Activated naive CD4-positive, alpha-beta T cell treated with Interleukin-2 at 50 U/mL for 16 hours (primary cell): ENCODE results near the gene SIGLEC10.

Experiments used
- DNase-seq: peaks from one replicate; pipeline ENCODE4 v3.0.0-alpha.2; 2020

The SIGLEC10 gene

GRCh38 chr19:51391073-51391611 lies 26.3 kb downstream of the SIGLEC10 start:
- DNase-seq, result no peak

- DNase-seq, result no peak
These were observed 28.3 kb downstream of the SIGLEC10 start for GRCh38 chr19:51389143-51389542.

GRCh38 chr19:51387924-51388389 lies 29.5 kb downstream of the SIGLEC10 start, which contains the start of gene LIM2:
LIM2 (minus strand) TSS chr19:51387974; CDS start chr19:51387443, 531 bp downstream.
- DNase-seq, result no peak

- no peak for DNase-seq
These were observed 30.4 kb downstream of the SIGLEC10 start for GRCh38 chr19:51386882-51387520.

DNA sequence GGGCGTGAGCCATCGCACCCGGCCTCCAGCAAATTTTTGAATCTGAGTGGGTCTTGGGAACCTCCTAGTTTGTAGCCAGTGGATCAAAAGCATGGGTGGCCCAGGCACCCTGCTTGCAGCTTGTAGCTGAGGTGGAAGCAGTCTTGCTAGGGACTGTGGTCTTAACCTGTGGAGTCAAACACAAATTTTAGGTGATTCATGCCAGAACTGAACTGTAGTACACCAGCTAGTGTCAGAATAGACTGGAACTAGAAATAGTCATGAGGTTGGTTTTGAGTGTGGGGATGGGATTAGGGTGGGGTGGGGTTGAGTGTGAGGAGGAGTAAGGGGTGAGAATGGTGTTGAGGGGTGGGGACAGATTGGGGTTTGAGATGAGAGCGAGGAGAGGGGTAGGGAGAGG lies 35.4 kb downstream of the SIGLEC10 start:
- no peak for DNase-seq

DNA sequence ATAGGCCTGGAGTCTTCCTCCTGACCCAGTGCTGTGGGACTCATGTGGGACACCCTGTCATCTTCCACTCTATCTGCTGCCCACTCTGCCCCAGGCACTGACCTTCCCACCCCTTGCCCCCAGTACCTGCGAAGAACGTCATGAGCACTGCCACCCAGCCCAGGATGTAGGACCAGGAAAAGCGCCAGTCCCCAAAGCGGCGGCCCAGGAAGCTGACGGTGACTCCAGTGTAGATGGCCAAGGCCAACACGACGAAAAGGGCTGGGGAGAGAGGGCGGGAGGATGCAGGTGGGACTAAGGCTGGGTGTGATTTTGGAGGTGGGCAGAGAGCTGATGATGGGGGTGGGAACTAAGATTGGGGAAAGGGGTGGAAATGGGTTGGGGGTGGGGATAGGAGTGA lies 37.1 kb downstream of the SIGLEC10 start:
- DNase-seq, result no peak

DNA sequence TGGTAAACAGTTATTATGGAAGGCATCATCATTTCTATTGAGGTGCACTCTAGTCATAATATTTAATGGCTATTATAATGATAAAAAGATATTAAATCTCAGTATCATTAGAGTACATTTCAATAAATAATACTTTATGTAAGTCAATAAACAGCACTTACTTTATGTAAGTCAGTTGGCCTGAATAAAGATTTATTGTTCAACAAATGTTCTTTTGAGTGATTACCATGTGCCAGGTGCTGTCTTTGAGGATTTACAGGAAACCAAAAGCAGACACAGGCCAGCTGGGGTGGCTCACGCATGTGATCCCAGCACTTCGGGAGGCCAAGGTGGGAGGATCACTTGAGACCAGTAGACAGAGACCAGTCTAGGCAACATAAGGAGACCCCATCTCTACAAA lies 40.0 kb downstream of the SIGLEC10 start:
- no peak for DNase-seq

DNA sequence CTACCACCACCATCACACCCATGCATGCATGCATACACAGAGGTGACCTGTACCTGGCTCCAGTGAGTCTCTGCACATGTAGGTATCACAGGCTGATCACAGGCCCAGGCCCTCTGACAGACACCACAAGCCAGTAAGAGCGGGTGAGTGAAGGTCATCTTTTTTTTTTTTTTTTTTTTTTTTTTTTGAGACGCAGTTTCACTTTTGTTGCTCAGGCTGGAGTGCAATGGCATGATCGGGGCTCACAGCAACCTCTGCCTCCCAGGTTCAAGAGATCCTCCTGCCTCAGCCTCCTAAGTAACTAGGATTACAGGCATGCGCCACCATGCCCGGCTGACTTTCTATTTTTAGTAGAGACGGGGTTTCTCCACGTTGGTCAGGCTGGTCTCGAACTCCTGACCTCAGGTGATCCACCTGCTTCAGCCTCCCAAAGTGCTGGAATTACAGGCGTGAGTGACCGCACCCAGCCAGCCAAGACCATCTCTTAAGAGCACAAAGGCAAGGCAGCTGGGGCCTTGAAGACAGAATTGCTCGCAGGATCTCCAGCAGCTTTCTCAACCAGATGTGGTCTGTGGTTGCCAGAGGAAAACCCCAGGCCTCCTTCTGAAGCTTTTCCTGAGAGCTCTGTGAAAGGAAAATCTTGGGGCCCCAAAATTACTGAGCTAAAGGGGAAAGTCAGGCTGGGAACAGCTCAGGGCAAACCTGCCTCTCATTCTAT lies 41.8 kb downstream of the SIGLEC10 start:
- peak; percentile 38 for DNase-seq

GRCh38 chr19:51372649-51373504 lies 44.6 kb downstream of the SIGLEC10 start, which contains the start of gene NKG7:
NKG7 (minus strand) TSS chr19:51372654; CDS start chr19:51372535, 119 bp downstream.
- DNase-seq, result peak; percentile 82

DNA sequence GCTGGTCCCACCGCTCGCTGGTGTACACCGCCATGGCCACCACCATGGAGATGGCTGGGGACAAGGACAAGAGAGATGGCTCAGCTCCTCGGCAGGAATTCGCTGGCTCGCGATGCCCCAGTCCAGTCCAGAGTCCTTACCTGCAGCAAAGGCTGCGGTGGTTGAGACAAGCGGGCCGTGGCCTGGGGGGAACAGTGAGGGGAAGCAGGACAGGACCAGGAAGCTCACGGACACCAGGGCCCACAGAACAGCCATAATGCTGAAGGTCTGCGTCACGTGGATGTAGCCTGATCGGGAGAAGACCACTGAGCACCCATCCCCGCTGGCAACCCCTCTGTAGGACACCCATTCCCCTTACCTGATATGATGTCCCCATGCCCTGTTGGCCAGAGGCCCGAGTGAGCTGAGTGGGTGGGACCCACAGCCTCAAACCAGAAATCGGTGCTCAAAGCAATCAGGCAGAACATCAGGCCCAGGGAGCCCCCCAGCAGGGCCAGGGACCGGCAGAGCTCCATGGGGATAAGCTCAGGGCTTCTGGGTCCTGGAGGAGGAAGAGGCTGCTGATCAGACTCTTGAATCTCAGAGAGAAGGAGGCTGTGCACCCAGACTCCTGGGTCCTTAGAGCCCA lies 45.3 kb downstream of the SIGLEC10 start:
- DNase-seq, result no peak

- DNase-seq, result no peak
These were observed 46.2 kb downstream of the SIGLEC10 start for GRCh38 chr19:51371186-51371690.

- no peak for DNase-seq
These were observed 47.2 kb downstream of the SIGLEC10 start for GRCh38 chr19:51370230-51370629.

- no peak for DNase-seq
These were observed 48.8 kb downstream of the SIGLEC10 start, which contains the start of gene CLDND2 for GRCh38 chr19:51368366-51369282. CLDND2 (minus strand) TSS chr19:51369003; CDS start chr19:51368577, 426 bp downstream.

- peak; percentile 96 for DNase-seq
These were observed 49.7 kb downstream of the SIGLEC10 start for GRCh38 chr19:51367565-51368365.

DNA sequence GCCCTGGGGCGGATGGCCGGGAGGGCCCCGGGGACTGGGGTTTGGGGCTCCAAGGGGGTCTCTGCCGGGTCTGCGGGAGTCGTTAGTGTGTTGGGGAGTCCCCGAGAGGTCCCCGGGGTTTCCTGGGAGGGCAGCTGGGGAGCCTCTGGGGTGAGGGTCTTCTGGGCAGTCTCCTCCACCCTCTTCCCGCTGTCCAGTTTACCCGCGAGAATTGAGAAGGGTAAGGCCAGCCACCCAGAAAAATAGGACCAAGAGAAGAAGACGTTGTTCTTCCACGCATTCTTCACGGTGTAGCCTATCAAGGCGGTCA lies 50.2 kb downstream of the SIGLEC10 start:
- no peak for DNase-seq

DNA sequence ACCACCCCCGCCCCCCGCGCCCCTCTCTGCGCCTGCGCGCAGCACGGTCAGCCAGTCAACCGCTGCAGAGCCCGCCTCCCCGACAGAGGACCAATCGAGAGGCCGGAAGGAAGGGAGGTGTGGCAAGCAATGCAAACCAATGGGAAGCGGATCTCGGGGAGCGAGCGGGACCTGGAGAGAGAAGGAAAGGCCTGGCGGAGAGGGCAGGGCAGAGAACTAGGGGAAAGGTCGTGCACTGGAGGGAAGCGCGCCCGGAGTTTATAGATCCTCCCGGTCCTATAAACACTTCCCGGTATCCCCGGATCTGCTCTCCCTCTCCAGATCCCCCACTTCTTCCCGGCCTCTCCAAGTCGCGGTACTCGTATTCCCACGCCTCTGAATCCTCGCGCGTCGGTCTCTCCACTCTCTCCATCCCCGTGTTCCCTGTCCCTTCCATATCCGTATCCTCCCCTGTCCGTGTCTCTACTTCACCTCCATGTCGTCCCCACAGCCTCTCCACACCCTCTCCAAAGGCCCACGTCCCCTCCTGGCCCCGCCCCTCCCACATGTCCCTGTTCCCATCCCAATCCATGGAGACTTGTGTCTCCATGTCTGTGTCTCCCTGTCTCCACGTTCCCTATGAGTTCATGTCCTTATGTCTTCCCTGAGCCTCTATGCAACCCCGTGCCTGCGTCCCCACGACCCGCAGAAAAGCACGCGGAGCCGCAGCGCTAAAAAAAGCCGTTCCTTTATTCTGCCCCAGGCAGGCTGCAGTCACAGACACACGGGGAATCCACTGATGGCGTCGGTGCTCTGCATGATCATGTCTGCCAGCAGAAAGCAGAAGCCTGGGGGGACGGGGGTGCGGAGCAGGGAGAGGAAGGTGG lies 50.8 kb downstream of the SIGLEC10 start:
- DNase-seq, result peak; percentile 94

- no peak for DNase-seq
These were observed 51.5 kb downstream of the SIGLEC10 start, which contains the start of gene ETFB for GRCh38 chr19:51365965-51366388. ETFB (minus strand) TSS chr19:51366388; CDS start chr19:51366326, 62 bp downstream.

DNA sequence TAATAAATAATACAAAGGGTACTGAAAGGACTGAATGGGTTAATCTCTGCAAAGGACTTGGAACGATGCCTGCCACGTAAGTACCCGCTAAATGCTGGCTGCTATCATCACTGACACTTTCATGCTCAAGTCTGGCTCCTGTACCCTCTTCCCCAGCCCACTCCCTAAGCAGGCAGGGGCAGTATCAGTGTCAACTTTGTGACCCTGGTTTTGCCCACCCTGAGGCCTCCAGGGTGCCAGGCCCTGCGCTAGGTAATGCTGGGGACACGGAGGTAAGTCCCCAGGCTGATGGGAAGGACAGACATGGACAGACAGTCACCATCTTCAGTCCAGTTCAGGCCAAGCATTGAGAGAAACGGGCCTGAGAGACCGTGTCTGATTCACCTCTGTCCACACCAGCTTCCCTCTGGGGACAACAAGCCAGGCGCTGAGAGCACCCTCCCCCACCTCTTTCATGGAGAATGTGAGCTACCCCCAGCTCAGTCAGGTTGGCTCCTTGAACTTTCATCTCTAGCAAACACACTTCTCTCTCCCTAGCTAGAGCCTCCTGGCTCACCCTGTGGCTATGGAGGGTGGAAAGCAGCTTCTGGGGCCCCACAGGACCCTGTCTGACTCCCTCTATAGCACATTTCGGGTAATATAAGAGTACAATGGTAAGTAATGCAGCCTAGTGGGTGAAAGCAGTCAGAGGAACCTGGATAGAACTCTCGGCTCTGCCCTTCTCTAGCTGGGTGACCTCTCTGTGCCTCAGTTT lies 52.1 kb downstream of the SIGLEC10 start:
- DNase-seq, result peak; percentile 21
